ENCODE results near the gene SLCO2A1.

The SLCO2A1 gene

DNA sequence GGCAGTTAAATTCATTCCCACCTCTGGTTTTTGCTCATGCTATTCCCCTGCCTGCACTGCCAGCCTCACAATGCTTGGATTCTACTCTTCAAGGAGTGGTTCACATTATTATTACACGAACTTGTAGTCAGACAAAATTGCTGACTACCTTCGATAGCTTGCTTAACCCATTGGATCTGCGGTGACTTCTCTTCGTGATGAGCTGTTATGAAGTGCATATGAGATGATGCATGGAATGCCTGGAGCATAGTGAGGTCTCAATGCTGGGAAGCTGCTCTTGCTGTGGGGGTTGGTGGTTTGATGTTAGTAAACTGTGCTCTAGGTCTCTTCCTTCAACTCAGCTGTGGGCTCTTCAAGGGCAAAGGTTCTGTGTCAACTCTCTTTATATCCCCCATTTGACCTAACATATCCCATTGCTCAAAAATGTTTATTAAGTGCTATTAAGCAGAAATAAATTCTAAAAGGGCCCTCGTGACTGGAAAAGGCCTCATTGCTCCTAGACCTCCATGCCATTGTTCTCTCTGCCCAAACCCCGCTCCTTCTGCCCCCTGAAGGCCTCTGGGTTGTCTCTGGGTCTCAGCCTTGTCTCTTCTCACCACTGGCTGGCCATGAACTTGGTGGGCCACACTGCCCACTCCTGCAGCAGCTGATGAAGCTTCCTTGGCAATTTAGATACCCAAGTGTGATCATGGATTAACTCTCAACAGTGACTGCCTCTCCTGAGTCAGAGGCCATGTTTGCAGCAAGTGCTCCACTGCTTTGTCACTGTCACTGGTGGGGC is 4.5 kb upstream of the SLCO2A1 start:
- no peak overlapping the region for H3K27ac ChIP-seq (ENCODE audit: low read length)
- H3K27me3 ChIP-seq (ENCODE audit: control insufficient read depth, insufficient read depth, low read length) = peaks cover 2% of the 10 kb centered on the region; the same call in 1 of the 2 replicates
- WGBS (ENCODE audit: insufficient coverage, insufficient read length) = no CpG with 5 or more reads among the region's 6 CpGs
- no peak overlapping the region for H3K4me3 ChIP-seq (ENCODE audit: low read length)
- no peak for DNase-seq (ENCODE audit: low read depth, low spot score)
- no peaks in the 10 kb centered on the region for H3K9me3 ChIP-seq (ENCODE audit: control insufficient read depth, insufficient read depth, low read length)
- no peaks in the 10 kb centered on the region for H3K36me3 ChIP-seq (ENCODE audit: control insufficient read depth, insufficient read depth, low read length)
- H3K4me1 ChIP-seq (ENCODE audit: control insufficient read depth, insufficient read depth, low read length) = no peaks in the 10 kb centered on the region

DNA sequence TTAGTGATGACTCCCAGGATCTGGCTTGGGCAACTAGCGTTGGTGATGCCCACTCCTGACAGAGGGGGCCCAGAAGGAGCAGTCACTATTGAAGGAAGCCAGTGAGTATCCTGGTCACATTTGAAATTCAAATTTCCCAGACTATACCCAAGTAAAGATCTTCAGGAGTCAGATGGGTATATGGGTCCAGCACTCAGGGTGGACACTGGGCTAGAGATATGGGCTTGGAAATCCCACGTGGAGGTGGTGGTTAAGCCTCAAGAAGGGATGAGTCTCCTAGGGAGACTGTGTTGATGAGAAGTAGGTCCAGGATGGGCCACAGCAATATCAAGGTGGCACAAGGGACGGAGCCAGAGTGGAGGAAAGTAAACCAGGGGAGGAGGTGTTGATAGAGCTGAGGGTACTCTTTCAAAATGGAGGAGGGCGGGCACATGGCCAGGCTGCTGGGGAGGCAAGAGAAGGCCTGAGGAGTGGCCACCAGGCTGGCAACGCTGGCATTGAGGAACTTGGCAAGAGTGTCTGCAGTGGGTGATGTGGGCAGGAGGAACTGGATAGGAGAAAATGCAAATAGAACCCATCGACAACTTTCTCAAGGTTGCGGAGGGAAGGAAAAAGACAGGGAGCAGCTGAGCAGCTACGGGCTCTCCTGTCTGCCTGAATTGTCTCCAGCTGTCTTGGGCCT is 3.7 kb upstream of the SLCO2A1 start:
- WGBS (ENCODE audit: insufficient coverage, insufficient read length) = no CpG with 5 or more reads among the region's 8 CpGs

DNA sequence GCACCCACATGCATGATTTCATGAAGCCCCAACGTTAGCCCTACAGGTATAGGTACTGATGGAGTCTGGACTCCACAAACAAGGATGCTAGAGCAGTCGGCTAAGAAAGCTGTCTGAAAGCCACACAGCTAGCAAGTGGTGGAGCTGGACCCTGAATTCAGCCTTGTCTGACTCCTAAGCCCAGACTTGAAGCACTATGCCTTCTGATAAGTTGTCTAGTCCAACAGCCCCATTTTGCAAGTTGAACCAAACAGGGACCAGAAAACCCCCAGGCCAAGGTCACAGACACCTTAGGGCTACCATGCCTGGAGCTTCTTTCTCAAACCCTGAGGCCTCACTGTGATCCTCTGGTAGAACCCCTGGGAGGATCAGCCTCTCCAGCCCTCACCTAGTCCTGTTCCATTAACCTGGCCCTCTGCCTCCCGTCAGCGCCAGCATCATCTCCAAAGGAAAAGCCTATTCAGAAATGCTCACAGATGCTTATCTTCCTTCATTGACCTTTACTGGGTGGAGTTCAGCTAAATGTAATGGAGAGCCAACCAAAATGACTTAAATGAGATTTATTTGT is 1.7 kb upstream of the SLCO2A1 start:
- H3K4me3 ChIP-seq (ENCODE audit: low read length) = no peak overlapping the region
- H3K36me3 ChIP-seq (ENCODE audit: control insufficient read depth, insufficient read depth, low read length) = no peaks in the 10 kb centered on the region
- DNase-seq (ENCODE audit: low read depth, low spot score) = no peak
- peaks cover 11% of the 10 kb centered on the region; the same call in 1 of the 2 replicates for H3K27me3 ChIP-seq (ENCODE audit: control insufficient read depth, insufficient read depth, low read length)
- H3K27ac ChIP-seq (ENCODE audit: low read length) = no peak overlapping the region
- no peaks in the 10 kb centered on the region for H3K9me3 ChIP-seq (ENCODE audit: control insufficient read depth, insufficient read depth, low read length)
- WGBS (ENCODE audit: insufficient coverage, insufficient read length) = no CpG with 5 or more reads among the region's 4 CpGs
- no peaks in the 10 kb centered on the region for H3K4me1 ChIP-seq (ENCODE audit: control insufficient read depth, insufficient read depth, low read length)

More for the DNA sequence above, 3.7 kb upstream of the SLCO2A1 start:
- Histone ChIP-seq H3K9me3 (ENCODE audit: control insufficient read depth, insufficient read depth, low read length) (no peaks in the 10 kb centered on the region), H3K27ac (ENCODE audit: low read length) (no peak overlapping the region), H3K4me3 (ENCODE audit: low read length) (no peak overlapping the region), H3K4me1 (ENCODE audit: control insufficient read depth, insufficient read depth, low read length) (no peaks in the 10 kb centered on the region), H3K36me3 (ENCODE audit: control insufficient read depth, insufficient read depth, low read length) (no peaks in the 10 kb centered on the region), H3K27me3 (ENCODE audit: control insufficient read depth, insufficient read depth, low read length) (peaks cover 9% of the 10 kb centered on the region; the same call in 1 of the 2 replicates)
- DNase-seq (ENCODE audit: low read depth, low spot score) = no peak

DNA sequence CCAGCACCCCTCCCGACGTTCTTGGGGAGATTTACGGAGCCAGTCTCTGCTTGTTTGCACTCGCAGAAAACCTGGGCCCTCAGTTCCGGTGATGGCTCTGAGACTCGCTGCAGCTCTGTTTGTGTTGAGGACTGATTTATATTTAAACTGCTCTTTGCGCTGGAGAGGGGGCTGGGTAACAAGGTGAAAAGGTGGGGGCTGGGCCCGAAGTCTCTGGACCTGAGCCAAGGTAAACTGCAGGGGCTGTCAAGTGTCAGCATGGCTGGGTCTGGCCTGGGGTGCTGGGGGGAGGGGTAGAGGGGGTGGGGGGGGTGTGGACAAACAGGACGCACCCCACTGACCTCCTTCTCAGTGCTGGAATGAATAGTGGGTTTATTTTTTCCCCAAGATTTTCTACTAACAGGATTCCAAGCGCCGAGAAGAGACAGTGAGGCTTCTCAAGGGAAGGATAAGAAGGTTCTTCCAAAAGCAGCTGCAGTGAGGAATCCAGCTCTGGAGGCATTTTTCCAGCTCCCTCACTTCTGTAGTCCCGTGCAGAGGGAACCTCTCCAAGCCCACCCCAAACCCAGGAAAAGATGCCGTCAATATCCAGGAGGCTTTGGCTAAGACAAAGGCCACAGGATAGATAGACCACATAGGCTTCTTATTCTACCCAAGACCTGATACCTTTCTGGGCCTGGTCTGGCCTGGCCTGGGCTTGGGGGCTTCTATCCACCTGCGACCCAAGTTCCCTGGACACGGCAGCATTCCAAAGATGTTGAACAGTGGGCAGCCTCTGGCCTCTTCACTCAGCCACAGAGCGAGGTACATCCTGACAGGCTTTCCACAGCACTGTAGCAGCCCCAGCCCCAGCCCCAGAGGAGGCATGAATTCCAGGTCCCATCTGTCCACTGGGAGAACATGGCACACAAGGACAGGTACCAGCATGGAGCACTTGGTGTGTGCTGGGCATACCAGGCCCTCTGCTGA is 938 bp upstream of the SLCO2A1 start:
- H3K4me3 ChIP-seq (ENCODE audit: low read length) = peak overlapping the region; percentile 71; the same call in 1 of the 2 replicates
- H3K9me3 ChIP-seq (ENCODE audit: control insufficient read depth, insufficient read depth, low read length) = no peaks in the 10 kb centered on the region
- no peaks in the 10 kb centered on the region for H3K36me3 ChIP-seq (ENCODE audit: control insufficient read depth, insufficient read depth, low read length)
- no peak overlapping the region for H3K27ac ChIP-seq (ENCODE audit: low read length)
- no CpG with 5 or more reads among the region's 16 CpGs for WGBS (ENCODE audit: insufficient coverage, insufficient read length)
- DNase-seq (ENCODE audit: low read depth, low spot score) = no peak
- H3K27me3 ChIP-seq (ENCODE audit: control insufficient read depth, insufficient read depth, low read length) = peaks cover 11% of the 10 kb centered on the region; the same call in 1 of the 2 replicates
- H3K4me1 ChIP-seq (ENCODE audit: control insufficient read depth, insufficient read depth, low read length) = no peaks in the 10 kb centered on the region

DNA sequence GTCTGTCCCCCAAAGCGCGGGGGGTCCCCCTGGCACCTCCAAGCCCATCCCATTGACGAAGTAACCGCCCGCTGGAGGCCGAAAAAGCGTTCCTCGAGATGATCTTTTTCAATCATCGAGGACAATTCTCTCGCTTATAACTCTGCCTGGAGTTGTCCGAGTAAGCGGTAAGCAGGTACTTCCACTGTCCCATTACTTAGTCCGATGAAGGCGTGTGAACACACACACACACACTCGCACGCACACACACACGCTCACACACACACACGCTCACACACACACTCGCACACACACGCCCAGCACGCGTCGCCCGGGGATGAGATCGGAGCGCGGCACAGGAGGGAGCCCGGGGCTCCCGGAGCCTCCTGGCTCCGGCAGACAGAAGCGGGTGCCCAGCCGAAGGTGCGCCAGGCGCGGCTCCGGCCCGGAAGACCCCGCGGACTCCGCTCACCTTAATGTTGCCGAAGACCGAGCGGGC is 430 bp downstream of the SLCO2A1 start:
- H3K36me3 ChIP-seq (ENCODE audit: control insufficient read depth, insufficient read depth, low read length) = no peaks in the 10 kb centered on the region
- peaks cover 11% of the 10 kb centered on the region; the same call in 1 of the 2 replicates for H3K27me3 ChIP-seq (ENCODE audit: control insufficient read depth, insufficient read depth, low read length)
- peak overlapping the region; percentile 71; the same call in 1 of the 2 replicates for H3K4me3 ChIP-seq (ENCODE audit: low read length)
- no peak for DNase-seq (ENCODE audit: low read depth, low spot score)
- WGBS (ENCODE audit: insufficient coverage, insufficient read length) = no CpG with 5 or more reads among the region's 43 CpGs
- no peaks in the 10 kb centered on the region for H3K4me1 ChIP-seq (ENCODE audit: control insufficient read depth, insufficient read depth, low read length)
- H3K9me3 ChIP-seq (ENCODE audit: control insufficient read depth, insufficient read depth, low read length) = no peaks in the 10 kb centered on the region
- H3K27ac ChIP-seq (ENCODE audit: low read length) = no peak overlapping the region

DNA sequence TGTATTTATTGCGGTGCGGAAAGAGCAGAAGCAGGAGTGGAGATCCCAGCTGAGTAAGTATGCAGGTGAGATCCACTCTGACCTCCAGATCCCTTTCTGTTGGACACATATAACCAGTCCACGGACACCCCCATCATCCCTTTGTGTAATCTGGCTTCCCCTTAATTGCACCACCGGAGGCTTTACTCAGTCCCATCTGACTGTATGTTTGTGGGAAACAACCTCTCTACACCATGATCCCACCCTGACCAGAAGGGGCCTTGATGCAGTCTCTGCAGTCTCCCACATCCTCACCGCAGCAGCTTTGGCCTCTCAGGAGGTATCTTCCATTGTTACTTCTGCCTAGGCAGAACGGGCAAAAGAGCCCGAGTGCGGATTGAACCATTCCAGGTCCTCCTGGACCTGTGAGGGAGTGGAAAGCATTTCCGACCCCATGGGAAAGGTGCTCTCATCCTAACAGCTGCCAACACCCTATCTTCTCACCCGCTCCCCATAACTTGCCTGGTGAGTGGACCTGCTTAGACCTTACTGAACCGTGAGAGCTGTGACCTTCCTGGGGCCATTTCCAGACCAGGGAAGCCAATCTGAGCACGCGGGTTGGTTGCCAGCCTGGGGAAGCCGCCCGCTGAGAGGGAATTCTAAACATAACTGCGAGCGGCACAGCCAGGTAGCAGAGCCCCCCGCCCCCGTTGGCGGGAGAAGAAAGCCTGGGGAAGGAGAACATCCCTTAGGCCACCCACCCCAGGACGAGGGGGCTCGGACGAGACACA is 1.1 kb downstream of the SLCO2A1 start:
- no peak for DNase-seq (ENCODE audit: low read depth, low spot score)
- Histone ChIP-seq H3K27me3 (ENCODE audit: control insufficient read depth, insufficient read depth, low read length) (peaks cover 11% of the 10 kb centered on the region; the same call in 1 of the 2 replicates), H3K4me1 (ENCODE audit: control insufficient read depth, insufficient read depth, low read length) (no peaks in the 10 kb centered on the region), H3K4me3 (ENCODE audit: low read length) (peak overlapping the region; percentile 71; the same call in 1 of the 2 replicates), H3K9me3 (ENCODE audit: control insufficient read depth, insufficient read depth, low read length) (no peaks in the 10 kb centered on the region), H3K27ac (ENCODE audit: low read length) (no peak overlapping the region), H3K36me3 (ENCODE audit: control insufficient read depth, insufficient read depth, low read length) (no peaks in the 10 kb centered on the region)
- WGBS (ENCODE audit: insufficient coverage, insufficient read length) = no CpG with 5 or more reads among the region's 23 CpGs

DNA sequence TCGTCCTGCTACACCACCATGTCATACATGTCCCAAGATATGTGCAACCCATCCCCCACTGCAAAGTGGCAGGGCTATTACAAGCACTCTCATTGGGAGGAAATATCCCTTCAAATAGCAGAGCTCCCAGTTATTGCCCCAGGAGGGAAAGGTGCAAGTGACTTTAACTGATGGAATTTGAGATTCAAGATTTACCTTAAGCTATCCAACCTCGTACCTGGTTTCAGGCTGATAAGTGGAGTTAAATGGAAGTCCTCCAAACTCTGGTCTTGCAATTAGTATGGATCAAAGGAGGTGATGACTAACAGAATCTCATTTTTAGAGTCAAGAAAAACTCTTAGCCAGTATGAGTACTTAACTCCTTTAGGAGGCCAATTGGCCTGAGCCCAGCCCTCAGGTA is 2.1 kb downstream of the SLCO2A1 start:
- Histone ChIP-seq H3K4me3 (ENCODE audit: low read length) (no peak overlapping the region), H3K27me3 (ENCODE audit: control insufficient read depth, insufficient read depth, low read length) (peaks cover 11% of the 10 kb centered on the region; the same call in 1 of the 2 replicates), H3K4me1 (ENCODE audit: control insufficient read depth, insufficient read depth, low read length) (no peaks in the 10 kb centered on the region), H3K36me3 (ENCODE audit: control insufficient read depth, insufficient read depth, low read length) (no peaks in the 10 kb centered on the region), H3K9me3 (ENCODE audit: control insufficient read depth, insufficient read depth, low read length) (no peaks in the 10 kb centered on the region), H3K27ac (ENCODE audit: low read length) (no peak overlapping the region)
- no peak for DNase-seq (ENCODE audit: low read depth, low spot score)
- WGBS (ENCODE audit: insufficient coverage, insufficient read length) = no CpG with 5 or more reads among the region's 2 CpGs

DNA sequence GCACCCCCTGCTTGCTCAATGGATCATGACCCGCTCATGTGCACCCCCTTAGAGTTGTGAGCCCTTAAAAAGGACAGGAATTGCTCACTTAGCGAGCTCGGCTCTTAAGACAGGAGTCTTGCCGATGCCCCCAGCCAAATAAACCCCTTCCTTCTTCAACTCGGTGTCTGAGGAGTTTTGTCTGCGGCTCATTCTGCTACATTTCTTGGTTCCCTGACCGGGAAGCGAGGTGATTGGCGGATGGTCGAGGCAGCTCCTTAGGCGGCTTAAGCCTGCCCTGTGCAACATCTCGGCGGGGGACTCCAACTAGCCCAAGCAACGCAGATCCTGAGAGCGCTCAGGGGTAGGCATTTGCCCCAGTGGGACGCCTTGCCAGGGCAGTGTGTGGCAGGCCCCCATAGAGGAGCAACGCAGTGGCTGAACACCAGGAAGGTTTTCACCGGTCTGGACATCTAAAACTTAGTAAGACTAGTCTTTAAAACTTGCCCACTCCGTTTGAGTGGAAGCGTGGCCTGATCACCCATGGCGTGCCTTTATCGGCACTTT is 9.5 kb downstream of the SLCO2A1 start:
- no peaks in the 10 kb centered on the region for H3K9me3 ChIP-seq (ENCODE audit: control insufficient read depth, insufficient read depth, low read length)
- WGBS (ENCODE audit: insufficient coverage, insufficient read length) = no CpG with 5 or more reads among the region's 22 CpGs
- no peaks in the 10 kb centered on the region for H3K36me3 ChIP-seq (ENCODE audit: control insufficient read depth, insufficient read depth, low read length)
- H3K4me3 ChIP-seq (ENCODE audit: low read length) = no peak overlapping the region
- no peaks in the 10 kb centered on the region for H3K27me3 ChIP-seq (ENCODE audit: control insufficient read depth, insufficient read depth, low read length)
- H3K4me1 ChIP-seq (ENCODE audit: control insufficient read depth, insufficient read depth, low read length) = no peaks in the 10 kb centered on the region
- no peak overlapping the region for H3K27ac ChIP-seq (ENCODE audit: low read length)
- no peak for DNase-seq (ENCODE audit: low read depth, low spot score)

DNA sequence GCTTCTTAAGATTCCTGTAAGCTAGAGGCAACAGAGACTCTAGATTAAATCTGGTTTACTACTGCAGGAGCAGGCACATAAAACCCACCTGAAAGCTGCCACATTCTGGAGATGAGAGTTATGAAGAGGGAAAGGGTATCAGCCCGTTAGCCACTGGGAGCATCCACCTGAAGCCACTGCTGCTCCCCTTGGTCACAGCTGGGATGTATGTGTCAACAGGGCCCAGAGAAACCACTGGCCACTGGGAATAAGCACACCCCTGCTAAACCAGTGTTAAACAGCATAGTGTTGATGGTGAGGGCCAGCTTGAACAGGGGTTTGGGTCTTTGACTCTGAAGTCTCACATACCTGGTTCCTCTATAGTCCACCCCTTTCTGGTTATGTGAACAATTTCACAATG is 10.9 kb downstream of the SLCO2A1 start:
- H3K36me3 ChIP-seq (ENCODE audit: control insufficient read depth, insufficient read depth, low read length) = no peaks in the 10 kb centered on the region
- H3K27me3 ChIP-seq (ENCODE audit: control insufficient read depth, insufficient read depth, low read length) = no peaks in the 10 kb centered on the region
- no peaks in the 10 kb centered on the region for H3K9me3 ChIP-seq (ENCODE audit: control insufficient read depth, insufficient read depth, low read length)
- H3K4me1 ChIP-seq (ENCODE audit: control insufficient read depth, insufficient read depth, low read length) = no peaks in the 10 kb centered on the region
- no peak for DNase-seq (ENCODE audit: low read depth, low spot score)
- H3K4me3 ChIP-seq (ENCODE audit: low read length) = no peak overlapping the region
- H3K27ac ChIP-seq (ENCODE audit: low read length) = no peak overlapping the region
- no CpG with 5 or more reads among the region's 1 CpG for WGBS (ENCODE audit: insufficient coverage, insufficient read length)

Data from iPS DF 6.9 (cell line).